Adrenal gland (tissue), 12 donors: ENCODE measurements around the gene PELI2. TPM values are rescaled to one million over a fixed set of nuclear protein-coding genes. Genes with fewer than 3 reads are reported as not detected.
A peak's percentile ranks its signal among the peaks of the same experiment; 100 is the strongest.

Source experiments
- DNase-seq, 7 donors: peaks; one replicate each; pipeline ENCODE4 v3.0.0-alpha.2; 2019 to 2020
- H3K27ac ChIP-seq, 5 donors: fragments of 200-600 bp; sonication (generic) in 4 of 5; 1 replicate in 3 of 5; 2 replicates in 2 of 5; pipeline versions ENCODE4 v1.5.1 to v1.8.0; 2016 to 2020; ENCODE audit warnings: mild to moderate bottlenecking in 1 of 5
- H3K27me3 ChIP-seq: fragments of 200-600 bp; 2 replicates; pipeline ENCODE4 v1.8.0; 2021
- H3K36me3 ChIP-seq, 2 donors: fragments of 200-600 bp; replicated peaks in 1 of 2; 1 replicate in 1 of 2; 2 replicates in 1 of 2; pipeline versions ENCODE4 v1.5.1 to v1.8.0; 2018 to 2022
- H3K4me1 ChIP-seq, 2 donors: fragments of 200-600 bp; replicated peaks in 1 of 2; 1 replicate in 1 of 2; 2 replicates in 1 of 2; pipeline versions ENCODE4 v1.5.1 to v1.8.0; 2018 to 2021
- H3K4me3 ChIP-seq, 4 donors: fragments of 200-600 bp; sonication (generic) in 3 of 4; one replicate each; pipeline ENCODE4 v1.5.1; 2016 to 2018
- H3K9me3 ChIP-seq, 3 donors: fragments of 200-600 bp; sonication (generic) in 1 of 3; replicated peaks in 1 of 3; 1 replicate in 2 of 3; 2 replicates in 1 of 3; pipeline versions ENCODE4 v1.5.1 to v1.8.0; 2016 to 2021
- CTCF ChIP-seq, 6 experiments: fragments of 450-650 bp in 4 of 6; fragments of 200-600 bp in 2 of 6; sonication (generic) in 1 of 6; IDR thresholded peaks; 1 replicate in 5 of 6; 2 replicates in 1 of 6; pipeline versions ENCODE4 v1.5.1 to v1.8.0; 2016 to 2021; ENCODE audit warnings: antibody characterized with exemption in 6 of 6, mild to moderate bottlenecking in 2 of 6, moderate library complexity in 1 of 6
- POLR2A ChIP-seq, 2 donors: fragments of 450-650 bp; IDR thresholded peaks; one replicate each; pipeline ENCODE4 v1.6.1; 2017; ENCODE audit warnings: antibody characterized with exemption in 2 of 2, mild to moderate bottlenecking in 2 of 2, moderate library complexity in 1 of 2
- WGBS, 4 donors: extraction: QIAGEN DNeasy Blood & Tissue Kit in 2 of 4; methylation state at CpG; one replicate each; pipeline versions ENCODE4 v1.1.5 to v1.1.7; 2013 to 2017; 5-methylcytosine and 5-hydroxymethylcytosine counted together
- intact Hi-C, 2 donors: fragments of 100-400 bp; cut with DNase I; formaldehyde crosslinking; loops; one replicate each; pipeline versions ENCODE4 v1.14.1 to v1.15.0; 2022 to 2023
- polyA plus RNA-seq, 3 donors: library from polyadenylated mRNA; stranded (reverse); fragments of 200-250 nt in 2 of 3; fragments of 350-450 nt in 1 of 3; fragmentation: Illumina TruSeq in 1 of 3; extraction: RNeasy Lipid Tissue Mini Kit (QIAGEN cat#74804) in 1 of 3; gene quantifications; one replicate each; pipeline ENCODE4 v1.2.3, GENCODE V29; 2013 to 2014
- total RNA-seq, 9 donors: library from RNA; depleted of rRNA in 4 of 9; stranded (reverse); fragments of >200 nt in 4 of 9; fragments of 120-200 nt in 1 of 9; fragmentation: NEBNext Ultra II Directional in 1 of 9; extraction: Animal tissue kit (Norgen Biotek cat#: 25700) in 1 of 9; gene quantifications; one replicate each; pipeline versions ENCODE4 v1.1.0 to v1.2.4, GENCODE V29; 2013 to 2023
- donor health status: healthy with polysubstance abuse.
- donor health status: Bipolar disorder and iron deficiency.
- donor health status: DM: yes; HTN: yes; CAD: no.
- donor health status: DM: no; HTN: no; CAD: no.
- donor health status: DM: no; HTN: no; CAD: no.
- donor health status: DM: yes; HTN: yes; CAD: no.

The PELI2 gene
- total and polyA plus RNA-seq, 12 donors = 1.4 to 14.1 (median 5.9) TPM

- TF ChIP-seq POLR2A (IDR thresholded peaks at IDR 0.05) = no peak
- no peak for TF ChIP-seq CTCF (IDR thresholded peaks at IDR 0.05)
- DNase-seq = no peak
- no peaks in the 10 kb centered on the region for H3K36me3 ChIP-seq
- H3K27ac ChIP-seq = no peak overlapping the region
- intact Hi-C loops = no loop called here
- 71 to 84% (median 77%) methylated on average over 2 of the region's 2 CpGs for WGBS, 4 donors
- no peak overlapping the region for H3K4me3 ChIP-seq
- H3K27me3 ChIP-seq = no peaks in the 10 kb centered on the region
- peaks cover 0 to 15% of the 10 kb centered on the region in 2 donors for H3K4me1 ChIP-seq
- H3K9me3 ChIP-seq = no peaks in the 10 kb centered on the region
These were observed 5.4 kb upstream of the PELI2 start for GRCh38 chr14:56112781-56113180.

- H3K4me3 ChIP-seq = no peak overlapping the region
- H3K4me1 ChIP-seq = peaks cover 0 to 23% of the 10 kb centered on the region in 2 donors
- no peak for DNase-seq
- H3K27me3 ChIP-seq = no peaks in the 10 kb centered on the region
- no peak overlapping the region for H3K27ac ChIP-seq
- no peaks in the 10 kb centered on the region for H3K9me3 ChIP-seq
- no peaks in the 10 kb centered on the region for H3K36me3 ChIP-seq
- 83 to 89% (median 84%) methylated on average over 3 of the region's 3 CpGs for WGBS, 4 donors
- TF ChIP-seq POLR2A (IDR thresholded peaks at IDR 0.05) (no peak), CTCF (IDR thresholded peaks at IDR 0.05) (no peak)
- intact Hi-C loops = no loop called here
These were observed 2.8 kb upstream of the PELI2 start for GRCh38 chr14:56115334-56115870.

- Histone ChIP-seq H3K9me3 (no peaks in the 10 kb centered on the region), H3K27me3 (no peaks in the 10 kb centered on the region), H3K4me3 (no peak overlapping the region), H3K4me1 (peaks cover 0 to 26% of the 10 kb centered on the region in 2 donors), H3K27ac (peak overlapping the region in 2 of 5 donors; percentile 6 to 20), H3K36me3 (no peaks in the 10 kb centered on the region)
- WGBS, 4 donors = 66 to 72% (median 67%) methylated on average over 8 of the region's 8 CpGs
- no peak for DNase-seq
- TF ChIP-seq POLR2A (IDR thresholded peaks at IDR 0.05) (no peak), CTCF (IDR thresholded peaks at IDR 0.05) (no peak)
- intact Hi-C loops = no loop called here
These were observed 2.0 kb upstream of the PELI2 start for GRCh38 chr14:56115976-56116893.

- H3K36me3 ChIP-seq = no peaks in the 10 kb centered on the region
- intact Hi-C loops = no loop called here
- TF ChIP-seq POLR2A (IDR thresholded peaks at IDR 0.05) = no peak
- no peak for TF ChIP-seq CTCF (IDR thresholded peaks at IDR 0.05)
- no peaks in the 10 kb centered on the region for H3K9me3 ChIP-seq
- H3K27ac ChIP-seq = peak overlapping the region in 4 of 5 donors; percentile 64 to 93 (median 78)
- DNase-seq = peak in 5 of 7 donors; percentile 16 to 53 (median 24)
- peak overlapping the region; percentile 19 to 96 (median 82) for H3K4me3 ChIP-seq
- H3K4me1 ChIP-seq = peaks cover 0 to 26% of the 10 kb centered on the region in 2 donors
- H3K27me3 ChIP-seq = no peaks in the 10 kb centered on the region
- 1% methylated on average over 57 to 87 of the region's 87 CpGs; no CpG with 5 or more reads in 2 of the 4 donors for WGBS, 4 donors
These were observed 485 bp downstream of the PELI2 start for GRCh38 chr14:56118611-56119181.
